PFSK-1 (cell line): ENCODE measurements around the gene CASP2.

Experiments
- POLR2AphosphoS5 ChIP-seq: IDR thresholded peaks from 2 replicates; pipeline ENCODE4 v1.6.1; 2012; ENCODE audit warnings: low read depth, mild to moderate bottlenecking, control low read depth, low read length, moderate library complexity
- SIN3A ChIP-seq: IDR thresholded peaks from 2 replicates; pipeline ENCODE4 v1.6.1; 2012; ENCODE audit warnings: mild to moderate bottlenecking, low read length, moderate library complexity, borderline replicate concordance; ENCODE audit not compliant: insufficient read depth
- TAF1 ChIP-seq: IDR thresholded peaks from 2 replicates; pipeline ENCODE4 v1.6.1; 2012; ENCODE audit warnings: low read length, control low read depth, borderline replicate concordance; ENCODE audit not compliant: insufficient read depth
- TF ChIP-seq, protein P1 (sequence below), 2 experiments: IDR thresholded peaks; 2 replicates each; pipeline versions ENCODE4 v1.6.1 to v1.8.0; 2011 to 2012; ENCODE audit warnings: low read depth in 2 of 2, low read length in 2 of 2, control low read depth in 1 of 2, inconsistent platforms in 1 of 2, mild to moderate bottlenecking in 1 of 2, moderate library complexity in 1 of 2; ENCODE audit not compliant: insufficient read depth in 1 of 2

DNA sequence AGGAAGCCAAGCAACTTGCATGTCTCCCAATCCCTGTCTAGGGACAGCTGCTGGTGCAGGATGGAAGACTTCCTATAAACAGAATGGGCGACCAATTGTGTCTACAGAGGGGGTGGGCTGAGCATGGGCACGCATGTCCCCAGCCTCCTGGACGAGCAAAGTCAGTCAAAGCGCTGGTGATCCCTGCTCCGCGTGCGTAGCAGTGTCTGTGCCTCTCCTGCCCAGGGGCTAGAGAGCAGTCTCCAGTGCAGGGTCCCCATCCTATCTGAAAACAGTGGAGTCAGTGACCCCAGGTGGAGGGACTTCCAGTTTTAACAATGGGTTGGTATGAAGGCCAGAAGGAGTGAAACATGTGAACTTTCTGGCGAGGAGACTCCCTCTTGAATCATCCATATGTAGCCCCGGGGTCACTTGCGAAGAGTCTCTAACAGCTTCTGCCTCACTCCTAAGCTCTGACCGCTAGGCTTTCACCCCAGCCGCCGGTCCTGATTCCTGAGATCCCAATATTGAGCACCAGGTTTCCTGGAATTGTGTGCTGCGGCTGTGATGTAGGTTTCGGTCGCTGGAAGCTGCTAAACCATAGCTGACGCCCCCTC, 714 bp upstream of the CASP2 start:
- TF ChIP-seq POLR2AphosphoS5, result no peak
- no peak for TF ChIP-seq SIN3A
- no peak for TF ChIP-seq TAF1
- TF ChIP-seq, protein P1, sequence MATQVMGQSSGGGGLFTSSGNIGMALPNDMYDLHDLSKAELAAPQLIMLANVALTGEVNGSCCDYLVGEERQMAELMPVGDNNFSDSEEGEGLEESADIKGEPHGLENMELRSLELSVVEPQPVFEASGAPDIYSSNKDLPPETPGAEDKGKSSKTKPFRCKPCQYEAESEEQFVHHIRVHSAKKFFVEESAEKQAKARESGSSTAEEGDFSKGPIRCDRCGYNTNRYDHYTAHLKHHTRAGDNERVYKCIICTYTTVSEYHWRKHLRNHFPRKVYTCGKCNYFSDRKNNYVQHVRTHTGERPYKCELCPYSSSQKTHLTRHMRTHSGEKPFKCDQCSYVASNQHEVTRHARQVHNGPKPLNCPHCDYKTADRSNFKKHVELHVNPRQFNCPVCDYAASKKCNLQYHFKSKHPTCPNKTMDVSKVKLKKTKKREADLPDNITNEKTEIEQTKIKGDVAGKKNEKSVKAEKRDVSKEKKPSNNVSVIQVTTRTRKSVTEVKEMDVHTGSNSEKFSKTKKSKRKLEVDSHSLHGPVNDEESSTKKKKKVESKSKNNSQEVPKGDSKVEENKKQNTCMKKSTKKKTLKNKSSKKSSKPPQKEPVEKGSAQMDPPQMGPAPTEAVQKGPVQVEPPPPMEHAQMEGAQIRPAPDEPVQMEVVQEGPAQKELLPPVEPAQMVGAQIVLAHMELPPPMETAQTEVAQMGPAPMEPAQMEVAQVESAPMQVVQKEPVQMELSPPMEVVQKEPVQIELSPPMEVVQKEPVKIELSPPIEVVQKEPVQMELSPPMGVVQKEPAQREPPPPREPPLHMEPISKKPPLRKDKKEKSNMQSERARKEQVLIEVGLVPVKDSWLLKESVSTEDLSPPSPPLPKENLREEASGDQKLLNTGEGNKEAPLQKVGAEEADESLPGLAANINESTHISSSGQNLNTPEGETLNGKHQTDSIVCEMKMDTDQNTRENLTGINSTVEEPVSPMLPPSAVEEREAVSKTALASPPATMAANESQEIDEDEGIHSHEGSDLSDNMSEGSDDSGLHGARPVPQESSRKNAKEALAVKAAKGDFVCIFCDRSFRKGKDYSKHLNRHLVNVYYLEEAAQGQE (IDR thresholded peaks at IDR 0.05; ENCODE audit: insufficient read depth in 1 of 2, low read depth in 2 of 2, low read length in 2 of 2), result no peak
